Activated CD4-positive, alpha-beta T cell treated with anti-CD3 and anti-CD28 coated beads, Interleukin-2, amount 10 ng/mL, durations not matched to agents 24 days and 14 days (primary cell): ENCODE data around the gene EXT2. TPM values are rescaled to one million over a fixed set of nuclear protein-coding genes. Genes with fewer than 3 reads are reported as not detected.

ENCODE experiments used
- DNase-seq: peaks from one replicate; pipeline ENCODE4 v3.0.0; 2022
- H3K27ac Mint-ChIP-seq: one replicate; pipeline ENCODE4 v1.8.0; 2022; ENCODE audit warnings: mild to moderate bottlenecking, mixed read lengths
- H3K27me3 Mint-ChIP-seq: one replicate; pipeline ENCODE4 v1.8.0; 2022; ENCODE audit warnings: mixed read lengths
- H3K36me3 Mint-ChIP-seq: one replicate; pipeline ENCODE4 v1.8.0; 2022; ENCODE audit warnings: low read depth, mild to moderate bottlenecking, mixed read lengths
- H3K4me1 Mint-ChIP-seq: one replicate; pipeline ENCODE4 v1.8.0; 2021; ENCODE audit warnings: mixed read lengths
- H3K4me3 Mint-ChIP-seq: one replicate; pipeline ENCODE4 v1.8.0; 2022; ENCODE audit warnings: mild to moderate bottlenecking, moderate library complexity, mixed read lengths
- H3K9me3 Mint-ChIP-seq: one replicate; pipeline ENCODE4 v1.8.0; 2021; ENCODE audit warnings: mixed read lengths
- intact Hi-C: fragments of 100-400 bp; cut with micrococcal nuclease; formaldehyde crosslinking; loops from one replicate; pipeline ENCODE4 v1.15.1; 2023
- total RNA-seq: library from RNA; stranded (reverse); gene quantifications from 2 replicates; pipeline ENCODE4 v1.2.3, GENCODE V29; 2022

The EXT2 gene
- total RNA-seq, 1 donor from 2014 or later, result 35.1 TPM

DNA sequence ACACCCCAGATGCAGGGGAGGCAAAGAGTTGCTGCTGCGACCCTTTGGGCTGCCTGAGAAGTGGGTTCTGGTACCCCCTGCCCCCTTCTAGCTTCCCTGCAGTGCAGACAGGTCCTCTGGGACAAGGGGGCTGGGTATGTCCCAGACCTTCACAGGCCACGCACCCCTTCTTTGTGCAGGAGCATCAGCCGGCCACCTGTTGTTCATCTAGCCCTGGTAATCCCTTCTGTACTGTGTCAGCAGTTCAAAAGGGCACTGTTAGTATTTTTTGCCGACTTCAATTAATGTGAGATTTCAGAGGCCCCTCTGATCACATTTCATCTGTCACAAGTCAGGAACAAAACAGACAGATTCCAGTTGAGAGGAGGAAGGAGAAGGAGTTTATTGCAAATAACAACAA, 164.6 kb downstream of the EXT2 start:
- peaks cover 20% of the 10 kb centered on the region for H3K4me1 Mint-ChIP-seq
- H3K9me3 Mint-ChIP-seq, result peaks cover 4% of the 10 kb centered on the region
- DNase-seq, result no peak
- H3K4me3 Mint-ChIP-seq, result no peak overlapping the region
- intact Hi-C loops, result no loop called here
- H3K27ac Mint-ChIP-seq, result no peak overlapping the region
- no peaks in the 10 kb centered on the region for H3K36me3 Mint-ChIP-seq
- H3K27me3 Mint-ChIP-seq, result no peaks in the 10 kb centered on the region

DNA sequence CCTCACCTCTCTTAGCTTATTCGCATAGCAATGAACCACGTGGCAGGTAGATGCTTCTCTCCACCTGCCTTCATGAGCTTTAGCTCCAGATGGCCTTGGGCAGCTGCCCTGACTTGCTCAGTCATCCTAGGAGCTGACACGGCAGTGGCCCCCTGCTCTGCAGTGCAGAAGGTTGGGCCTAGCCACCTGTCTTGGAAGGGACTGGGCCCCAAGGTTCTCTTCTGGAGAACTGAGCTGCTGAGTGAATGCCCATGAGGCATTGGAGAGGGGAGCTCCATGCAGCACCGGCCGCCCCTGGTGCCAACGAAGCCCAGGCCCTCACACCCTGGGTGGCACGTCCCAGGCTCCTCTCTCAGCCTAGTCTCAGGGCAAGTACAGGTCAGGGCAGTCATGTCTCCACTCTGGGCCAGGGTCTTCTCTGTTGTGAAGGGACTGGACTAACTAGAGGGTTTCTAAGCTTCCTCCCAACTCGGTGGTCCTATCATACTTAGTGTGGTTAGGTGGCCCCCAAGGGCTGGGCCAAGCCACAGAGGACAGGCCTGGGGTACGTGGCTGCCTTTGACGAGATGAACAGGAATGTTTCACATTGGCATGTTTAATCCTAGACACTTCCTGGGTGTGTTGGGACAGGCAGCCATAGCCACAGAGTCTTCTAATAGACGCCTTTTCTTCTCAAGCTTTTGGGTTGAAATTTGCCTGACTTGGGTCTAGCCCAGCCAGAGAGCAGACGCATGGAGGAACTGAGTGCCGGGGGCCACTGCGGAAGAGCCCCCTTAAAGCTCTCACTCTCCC, 166.5 kb downstream of the EXT2 start:
- Mint-ChIP-seq H3K9me3 (no peaks in the 10 kb centered on the region), H3K4me3 (no peak overlapping the region), H3K27me3 (no peaks in the 10 kb centered on the region), H3K36me3 (no peaks in the 10 kb centered on the region), H3K27ac (no peak overlapping the region), H3K4me1 (peaks cover 16% of the 10 kb centered on the region)
- no peak for DNase-seq
- intact Hi-C loops, result no loop called here

DNA sequence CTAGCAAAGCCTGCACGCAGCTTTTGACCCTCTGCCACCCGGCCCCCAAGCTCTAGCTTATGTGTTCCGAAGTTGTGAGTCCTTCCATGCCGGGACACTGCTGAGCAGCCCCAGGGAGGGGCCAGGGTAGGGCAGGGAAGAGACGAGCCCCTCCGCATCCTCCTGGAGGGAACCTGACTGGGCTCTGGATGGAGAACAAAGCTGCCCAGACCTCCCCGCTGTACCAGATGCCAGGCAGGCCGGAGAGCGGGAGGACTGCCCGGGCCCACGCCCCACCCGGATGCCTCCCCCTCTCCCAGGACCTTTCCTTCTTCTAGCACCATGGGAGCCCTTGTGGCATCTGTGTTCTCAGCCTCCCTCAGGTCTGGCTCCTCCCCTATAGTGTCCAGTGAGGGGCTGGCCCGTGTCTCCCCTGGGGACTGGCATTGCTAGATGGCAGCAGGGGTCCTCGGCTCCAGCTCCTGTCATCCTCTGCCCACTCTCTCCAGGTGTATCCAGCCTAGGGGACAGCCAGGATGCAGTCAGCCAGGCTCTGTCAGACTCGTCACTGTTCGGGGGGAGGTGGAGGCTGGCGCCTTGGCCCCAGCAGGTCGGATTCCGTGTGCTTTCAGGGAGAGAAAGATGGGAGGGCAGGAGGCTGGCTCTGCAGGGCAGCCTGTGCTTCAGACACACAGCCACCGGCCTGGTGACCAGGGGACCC, 168.4 kb downstream of the EXT2 start:
- Mint-ChIP-seq H3K4me1 (peaks cover 5% of the 10 kb centered on the region), H3K27me3 (no peaks in the 10 kb centered on the region), H3K9me3 (no peaks in the 10 kb centered on the region), H3K36me3 (no peaks in the 10 kb centered on the region), H3K27ac (no peak overlapping the region), H3K4me3 (no peak overlapping the region)
- no peak for DNase-seq
- intact Hi-C loops, result no loop called here

DNA sequence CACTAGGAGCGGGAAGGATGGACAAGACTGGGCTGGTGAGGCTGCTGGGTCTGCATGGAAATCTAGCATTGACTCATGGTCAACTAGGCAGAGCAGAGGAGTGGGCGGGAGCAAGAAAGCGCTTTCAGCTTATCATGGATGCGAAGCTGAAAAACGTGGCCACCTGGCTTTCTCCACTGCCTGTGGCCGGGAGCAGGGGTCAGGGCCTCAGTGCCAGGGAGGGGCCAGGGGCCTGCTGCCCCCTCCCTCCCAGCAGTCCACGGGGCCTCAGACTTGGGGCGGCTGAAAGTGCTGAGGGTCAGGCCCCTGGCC, 168.9 kb downstream of the EXT2 start:
- H3K27me3 Mint-ChIP-seq, result no peaks in the 10 kb centered on the region
- H3K4me1 Mint-ChIP-seq, result peaks cover 3% of the 10 kb centered on the region
- H3K9me3 Mint-ChIP-seq, result no peaks in the 10 kb centered on the region
- H3K36me3 Mint-ChIP-seq, result no peaks in the 10 kb centered on the region
- no peak overlapping the region for H3K4me3 Mint-ChIP-seq
- no peak for DNase-seq
- intact Hi-C loops, result no loop called here
- no peak overlapping the region for H3K27ac Mint-ChIP-seq

DNA sequence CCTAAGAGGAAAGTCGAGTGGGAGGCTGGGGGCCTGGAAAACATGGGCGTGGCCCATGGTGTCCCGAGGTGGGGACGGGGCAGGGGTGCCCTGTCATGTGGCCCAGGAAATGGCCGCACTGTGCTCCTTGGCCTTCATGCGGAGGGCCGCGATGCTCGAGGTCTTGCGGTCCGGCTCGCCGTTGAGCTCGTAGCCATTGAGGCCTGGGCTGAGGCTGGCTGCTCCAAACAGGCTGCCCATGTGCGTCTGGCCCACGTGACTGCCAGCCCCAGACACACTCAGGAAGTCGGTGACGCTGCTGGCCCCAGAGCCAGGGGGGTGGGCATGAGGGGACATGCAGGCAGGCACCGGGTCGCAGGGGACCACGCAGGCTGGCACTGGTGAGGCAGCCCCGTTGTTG, 169.3 kb downstream of the EXT2 start:
- Mint-ChIP-seq H3K27me3 (no peaks in the 10 kb centered on the region), H3K9me3 (no peaks in the 10 kb centered on the region), H3K27ac (no peak overlapping the region), H3K4me1 (peaks cover 3% of the 10 kb centered on the region), H3K4me3 (no peak overlapping the region), H3K36me3 (no peaks in the 10 kb centered on the region)
- intact Hi-C loops, result no loop called here
- no peak for DNase-seq

DNA sequence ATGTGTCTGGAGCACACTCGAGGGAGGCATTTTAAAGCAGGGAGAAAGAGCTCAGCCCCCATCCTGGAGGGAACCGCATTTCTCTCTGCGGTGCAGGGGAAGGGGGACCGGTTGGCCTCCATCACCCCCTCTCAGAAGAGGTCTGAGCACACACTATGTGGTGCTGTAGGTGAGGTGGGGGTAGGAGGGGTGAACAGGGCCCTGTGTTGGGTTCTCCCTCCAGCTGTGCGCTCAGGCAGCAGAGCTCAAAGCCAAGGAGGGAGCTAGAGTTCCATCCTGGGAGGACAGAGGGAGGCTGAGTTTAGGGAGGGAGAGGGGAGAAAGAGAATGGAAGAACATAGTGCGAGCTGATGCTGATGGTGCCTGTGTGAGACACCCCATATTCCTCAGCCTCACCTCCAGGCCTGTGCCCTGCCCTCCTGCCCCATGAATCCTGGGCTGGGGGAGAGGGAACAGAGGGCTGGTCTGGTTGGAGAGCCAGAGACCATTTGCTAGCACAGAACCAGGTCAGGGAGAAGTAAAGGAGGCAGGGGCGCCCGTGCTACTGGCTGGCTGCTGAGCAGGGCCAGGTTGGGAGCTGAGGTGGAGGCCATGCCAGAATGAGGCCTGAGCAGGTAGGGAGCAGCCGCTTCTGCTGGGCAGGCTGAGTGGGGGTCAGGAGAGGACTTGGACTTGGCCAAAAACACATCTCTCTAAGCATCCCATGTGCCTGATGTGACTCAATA, 170.7 kb downstream of the EXT2 start:
- Mint-ChIP-seq H3K9me3 (no peaks in the 10 kb centered on the region), H3K27me3 (no peaks in the 10 kb centered on the region), H3K27ac (no peak overlapping the region), H3K36me3 (no peaks in the 10 kb centered on the region), H3K4me3 (no peak overlapping the region), H3K4me1 (peaks cover 3% of the 10 kb centered on the region)
- intact Hi-C loops, result no loop called here
- no peak for DNase-seq

DNA sequence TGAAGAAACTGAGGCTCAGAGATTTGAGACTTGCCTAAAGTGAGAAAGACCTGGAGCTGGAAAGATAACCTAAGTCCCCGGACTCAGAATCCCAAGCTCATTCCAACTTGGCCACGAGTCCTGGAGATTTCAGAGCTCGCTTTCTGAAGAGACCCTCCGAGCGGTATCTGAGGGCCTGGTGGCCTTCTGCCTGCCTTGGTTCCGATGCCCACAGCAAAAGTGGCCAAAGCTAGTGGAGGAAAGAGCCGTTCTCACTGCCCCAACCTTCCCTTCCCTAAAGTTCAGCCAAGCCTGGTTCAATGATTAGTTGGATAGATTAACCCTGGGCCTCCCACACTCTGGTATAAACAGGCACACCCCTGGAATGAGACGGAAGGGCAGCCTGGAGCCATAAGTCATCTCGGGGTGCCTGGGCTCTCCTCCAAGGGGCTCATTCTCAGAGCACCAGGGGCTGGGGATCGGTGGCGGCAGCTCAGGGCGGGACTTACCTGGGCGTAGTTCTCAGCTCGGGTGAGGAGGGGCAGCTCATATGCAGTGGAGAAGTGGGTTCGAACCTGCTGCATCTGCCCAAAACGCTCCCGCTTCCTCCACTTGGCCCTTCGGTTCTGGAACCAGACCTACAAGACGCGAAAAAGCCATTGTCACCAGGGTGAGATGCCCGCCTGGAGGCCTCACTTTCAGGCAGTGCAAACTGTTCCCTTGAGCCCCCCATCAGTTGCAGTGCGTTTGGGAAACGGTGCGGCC, 171.7 kb downstream of the EXT2 start:
- no peaks in the 10 kb centered on the region for H3K9me3 Mint-ChIP-seq
- H3K27me3 Mint-ChIP-seq, result no peaks in the 10 kb centered on the region
- intact Hi-C loops, result no loop called here
- no peak overlapping the region for H3K27ac Mint-ChIP-seq
- no peak overlapping the region for H3K4me3 Mint-ChIP-seq
- H3K36me3 Mint-ChIP-seq, result no peaks in the 10 kb centered on the region
- DNase-seq, result no peak
- H3K4me1 Mint-ChIP-seq, result peaks cover 3% of the 10 kb centered on the region

DNA sequence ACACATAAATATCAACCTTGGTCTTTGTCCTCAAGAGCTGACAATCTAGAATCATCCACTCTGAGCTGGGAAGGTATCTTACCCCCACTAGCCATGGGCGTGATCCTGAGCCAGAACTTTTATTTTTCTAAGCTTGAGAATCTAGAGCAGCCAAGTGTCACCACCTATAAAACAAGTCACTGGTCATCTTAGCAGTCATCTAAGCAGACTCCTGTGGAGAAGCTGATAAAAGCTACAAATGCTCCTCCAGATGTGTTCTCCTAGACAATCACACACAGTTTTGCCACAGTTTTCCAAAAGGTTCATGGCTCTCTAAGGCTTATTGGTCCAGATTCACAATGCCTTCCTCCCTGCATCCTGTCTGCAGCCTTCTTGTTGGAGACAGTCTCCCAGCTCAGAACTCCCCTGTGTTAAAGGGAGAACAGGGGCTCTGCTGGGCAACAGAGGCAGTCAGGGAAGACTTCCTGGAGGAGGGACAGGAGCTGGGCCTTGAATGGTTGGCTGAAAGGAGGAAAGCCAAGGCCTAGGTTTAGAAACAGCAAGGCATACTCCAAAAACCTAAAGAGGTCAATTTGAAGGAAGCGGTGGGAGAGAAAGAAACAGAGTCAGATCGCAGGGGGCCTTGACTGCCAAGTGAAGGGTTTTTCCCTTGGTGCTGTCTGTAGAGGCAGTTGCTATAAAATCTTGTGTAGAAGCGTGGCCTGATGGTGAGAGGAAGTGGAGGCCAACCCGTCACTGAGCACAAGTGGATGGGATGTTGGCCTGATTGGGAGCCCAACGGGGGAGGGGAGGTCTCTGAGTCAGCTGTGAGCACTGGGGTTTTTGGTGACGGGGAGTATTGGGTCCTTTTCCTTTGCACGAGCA, 172.5 kb downstream of the EXT2 start:
- Mint-ChIP-seq H3K9me3 (no peaks in the 10 kb centered on the region), H3K4me3 (no peak overlapping the region), H3K27me3 (no peaks in the 10 kb centered on the region), H3K4me1 (peaks cover 3% of the 10 kb centered on the region), H3K36me3 (no peaks in the 10 kb centered on the region), H3K27ac (no peak overlapping the region)
- intact Hi-C loops, result no loop called here
- DNase-seq, result no peak

DNA sequence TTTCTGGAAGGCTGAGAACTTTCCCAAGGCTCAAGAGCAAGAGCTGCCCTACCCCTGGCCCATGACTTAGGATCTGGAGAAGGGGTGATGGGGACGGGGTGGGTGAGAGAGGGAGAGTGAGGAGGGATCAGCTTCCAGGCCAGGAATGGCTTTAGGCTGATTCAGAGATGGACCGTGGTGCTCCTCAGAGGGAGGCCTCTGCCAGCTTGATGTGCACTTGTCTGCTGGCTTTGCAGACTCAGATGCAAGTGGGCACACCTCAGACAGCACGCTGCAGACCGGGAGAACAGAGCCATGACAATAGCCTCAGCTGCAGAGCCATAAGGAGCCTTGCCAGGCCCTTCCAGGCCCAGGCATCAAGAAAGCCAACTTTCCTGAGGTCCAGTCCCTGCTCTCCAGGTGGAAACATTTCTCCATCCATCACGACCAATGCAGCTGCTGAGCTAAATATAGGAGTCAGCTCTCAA, 173.2 kb downstream of the EXT2 start:
- intact Hi-C loops, result no loop called here
- H3K27ac Mint-ChIP-seq, result no peak overlapping the region
- peaks cover 3% of the 10 kb centered on the region for H3K4me1 Mint-ChIP-seq
- no peak overlapping the region for H3K4me3 Mint-ChIP-seq
- H3K9me3 Mint-ChIP-seq, result no peaks in the 10 kb centered on the region
- H3K36me3 Mint-ChIP-seq, result no peaks in the 10 kb centered on the region
- no peak for DNase-seq
- peaks cover 3% of the 10 kb centered on the region for H3K27me3 Mint-ChIP-seq

DNA sequence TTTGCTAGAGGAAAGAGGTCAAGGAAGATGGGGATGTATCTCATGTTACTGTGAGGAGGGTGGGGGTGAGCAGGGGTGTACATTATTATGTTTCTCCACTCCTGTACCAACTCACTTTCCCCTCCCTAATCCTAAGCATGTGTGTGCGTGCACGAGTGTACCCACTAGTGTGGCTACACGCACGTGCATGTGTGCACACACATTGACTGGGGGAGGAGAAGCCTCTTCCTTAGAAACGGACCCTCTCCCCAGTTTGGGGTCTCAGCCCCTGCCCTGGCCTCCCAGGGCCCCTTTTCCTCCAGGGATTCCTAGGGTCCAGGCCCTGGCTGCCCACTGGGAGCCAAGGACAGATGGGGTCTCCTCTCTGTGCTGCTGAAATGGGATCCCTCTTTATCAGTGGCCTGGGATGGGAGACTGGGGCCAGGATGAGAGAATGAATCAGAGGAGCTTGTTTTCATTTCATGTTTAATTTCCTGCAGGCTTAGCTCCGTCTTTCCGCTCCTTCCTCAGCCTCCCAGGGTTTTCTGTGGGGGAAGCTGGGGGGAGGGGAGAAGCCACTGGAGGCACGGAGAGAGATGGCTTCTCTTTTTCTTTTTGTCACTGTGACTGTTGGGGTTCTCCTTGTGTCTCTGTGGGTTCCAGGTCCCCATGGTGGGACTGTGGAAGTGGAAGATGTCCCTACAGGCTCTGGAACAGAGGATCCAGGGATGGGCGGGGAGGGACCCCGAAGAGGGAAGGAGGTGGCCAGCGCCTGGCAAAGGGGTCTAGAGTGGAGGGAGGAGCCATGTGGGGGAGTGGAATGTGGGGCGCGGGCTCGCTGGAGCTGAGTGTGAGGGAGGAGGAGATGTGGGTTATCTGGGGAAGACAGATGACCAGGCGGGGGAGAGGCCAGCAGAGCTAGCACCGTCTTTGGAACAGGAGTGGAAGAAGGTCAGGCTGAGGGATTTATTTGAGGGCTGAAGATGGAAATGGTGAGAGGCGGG, 174.2 kb downstream of the EXT2 start:
- H3K4me1 Mint-ChIP-seq, result peaks cover 3% of the 10 kb centered on the region
- no peak overlapping the region for H3K27ac Mint-ChIP-seq
- peaks cover 3% of the 10 kb centered on the region for H3K27me3 Mint-ChIP-seq

DNA sequence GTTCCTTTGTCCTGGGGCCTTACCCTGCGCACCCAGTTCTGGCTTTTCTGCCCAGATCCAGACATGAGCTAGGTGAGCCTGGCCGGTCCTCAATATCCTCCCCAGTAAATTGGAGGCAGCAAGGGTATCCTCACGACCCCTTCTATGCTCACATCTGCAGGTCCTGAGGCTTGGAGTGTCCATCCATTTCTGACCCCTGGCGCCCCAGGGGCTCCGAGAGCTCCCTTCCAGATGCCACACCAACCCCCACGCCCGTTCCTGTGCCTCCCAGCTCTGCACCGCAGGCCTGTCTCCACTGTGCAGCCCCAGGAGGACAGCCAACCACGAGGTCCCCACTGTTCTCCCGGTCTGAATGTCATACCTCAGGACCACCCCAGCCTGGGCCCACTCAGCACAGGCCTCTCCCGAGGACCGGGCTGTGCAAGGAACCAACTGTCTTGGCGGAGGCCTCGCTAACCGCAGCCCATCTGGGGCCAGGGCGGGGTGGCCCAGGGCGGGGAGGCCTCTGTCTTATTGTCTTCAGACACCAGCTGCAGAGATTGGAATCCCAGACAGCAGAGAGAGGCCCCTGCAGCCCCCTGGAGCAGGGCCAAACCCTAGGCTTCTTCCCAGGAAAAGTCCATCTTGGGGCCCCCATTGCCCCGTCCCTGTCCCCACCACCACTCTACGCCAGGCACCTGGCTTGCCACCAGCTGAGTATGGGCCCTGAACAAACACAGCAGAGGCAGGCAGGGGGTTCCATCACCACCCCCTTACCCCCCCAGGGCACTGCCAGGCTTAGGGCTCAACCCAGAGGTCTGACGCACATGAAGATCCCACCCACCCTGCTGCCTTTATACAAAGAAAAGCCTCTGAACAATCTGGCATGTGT, 175.2 kb downstream of the EXT2 start:
- intact Hi-C loops, result no loop called here
- DNase-seq, result no peak
- H3K36me3 Mint-ChIP-seq, result no peaks in the 10 kb centered on the region

More for the DNA sequence above, 174.2 kb downstream of the EXT2 start:
- DNase-seq, result no peak
- Mint-ChIP-seq H3K4me3 (no peak overlapping the region), H3K36me3 (no peaks in the 10 kb centered on the region), H3K9me3 (no peaks in the 10 kb centered on the region)
- intact Hi-C loops, result no loop called here

More for the DNA sequence above, 175.2 kb downstream of the EXT2 start:
- H3K4me3 Mint-ChIP-seq, result no peak overlapping the region
- peaks cover 3% of the 10 kb centered on the region for H3K27me3 Mint-ChIP-seq
- H3K27ac Mint-ChIP-seq, result no peak overlapping the region
- H3K4me1 Mint-ChIP-seq, result peaks cover 3% of the 10 kb centered on the region
- no peaks in the 10 kb centered on the region for H3K9me3 Mint-ChIP-seq
